Tibial nerve (tissue), 4 donors: ENCODE measurements around the gene TIMM22. TPM values are rescaled to one million over a fixed set of nuclear protein-coding genes. Genes with fewer than 3 reads are reported as not detected.
"Not testable (repeated sequence)": the region's sequence is repeated elsewhere in the genome, so short reads cannot be mapped to it uniquely, and the experiment has no call there.

Source experiments
- DNase-seq, 2 donors: peaks; one replicate each; pipeline ENCODE4 v3.0.0-alpha.2; 2019; ENCODE audit warnings: low spot score in 2 of 2
- H3K27ac ChIP-seq, 4 donors: fragments of 200-600 bp; sonication (generic) in 3 of 4; one replicate each; pipeline ENCODE4 v1.5.1; 2017 to 2019; ENCODE audit warnings: mild to moderate bottlenecking in 1 of 4
- H3K27me3 ChIP-seq, 2 donors: fragments of 200-600 bp; sonication (generic) in 1 of 2; one replicate each; pipeline versions ENCODE4 v1.5.1 to v1.6.0; 2017 to 2019
- H3K36me3 ChIP-seq, 3 donors: fragments of 200-600 bp; sonication (generic); one replicate each; pipeline ENCODE4 v1.5.1; 2018 to 2019
- H3K4me1 ChIP-seq, 4 donors: fragments of 200-600 bp; sonication (generic) in 3 of 4; one replicate each; pipeline ENCODE4 v1.5.1; 2017 to 2019
- H3K4me3 ChIP-seq, 4 donors: fragments of 200-600 bp; sonication (generic) in 3 of 4; one replicate each; pipeline ENCODE4 v1.5.1; 2017 to 2019; ENCODE audit warnings: mild to moderate bottlenecking in 1 of 4, moderate library complexity in 1 of 4
- H3K9me3 ChIP-seq, 4 donors: fragments of 200-600 bp; sonication (generic) in 3 of 4; one replicate each; pipeline ENCODE4 v1.5.1; 2017 to 2019
- CTCF ChIP-seq, 5 experiments: fragments of 200-600 bp in 3 of 5; fragments of 450-650 bp in 2 of 5; sonication (generic) in 3 of 5; IDR thresholded peaks; one replicate each; pipeline ENCODE4 v1.5.1; 2016 to 2019; ENCODE audit warnings: antibody characterized with exemption in 5 of 5, mild to moderate bottlenecking in 3 of 5, moderate library complexity in 2 of 5
- EP300 ChIP-seq, 2 donors: sonication (generic); formaldehyde crosslinking; IDR thresholded peaks; one replicate each; pipeline ENCODE4 v1.6.1; 2017; ENCODE audit warnings: antibody characterized with exemption in 2 of 2, mild to moderate bottlenecking in 1 of 2
- POLR2A ChIP-seq, 2 donors: fragments of 450-650 bp; IDR thresholded peaks; one replicate each; pipeline ENCODE4 v1.6.1; 2017; ENCODE audit warnings: antibody characterized with exemption in 2 of 2, mild to moderate bottlenecking in 2 of 2, moderate library complexity in 2 of 2
- WGBS, 2 donors: methylation state at CpG; one replicate each; pipeline ENCODE4 v1.1.5; 2018; 5-methylcytosine and 5-hydroxymethylcytosine counted together
- total RNA-seq, 4 donors: library from RNA; depleted of rRNA; stranded (reverse); fragments of >200 nt; gene quantifications; one replicate each; pipeline ENCODE4 v1.1.0, GENCODE V29; 2016

TIMM22 gene
- total RNA-seq, 4 donors from 2014 or later = 11.1 to 18.4 (median 14.7) TPM

- no peak overlapping the region for H3K4me3 ChIP-seq
- no peaks in the 10 kb centered on the region for H3K27me3 ChIP-seq
- WGBS, 2 donors = 77 to 81% methylated on average over 12 of the region's 12 CpGs
- no peaks in the 10 kb centered on the region for H3K36me3 ChIP-seq
- H3K27ac ChIP-seq = no peak overlapping the region
- TF ChIP-seq EP300 (IDR thresholded peaks at IDR 0.05) (no peak), CTCF (IDR thresholded peaks at IDR 0.05) (no peak), POLR2A (IDR thresholded peaks at IDR 0.05) (no peak)
- DNase-seq = no peak
- H3K9me3 ChIP-seq = no peaks in the 10 kb centered on the region
- peaks cover 0 to 14% (median 5%) of the 10 kb centered on the region in 4 donors for H3K4me1 ChIP-seq
These were observed 23.9 kb upstream of the TIMM22 start for GRCh38 chr17:973053-973452.

- peaks cover 0 to 23% (median 13%) of the 10 kb centered on the region in 4 donors for H3K4me1 ChIP-seq
- H3K27me3 ChIP-seq, H3K4me3 ChIP-seq, H3K36me3 ChIP-seq, DNase-seq, H3K27ac ChIP-seq, H3K9me3 ChIP-seq: not testable (repeated sequence)
- 92 to 95% methylated on average over 2 of the region's 2 CpGs for WGBS, 2 donors
These were observed 22.2 kb upstream of the TIMM22 start for GRCh38 chr17:974778-975177.

- no peak for DNase-seq
- H3K27ac ChIP-seq = no peak overlapping the region
- H3K4me1 ChIP-seq = peaks cover 0 to 29% (median 18%) of the 10 kb centered on the region in 4 donors
- no peaks in the 10 kb centered on the region for H3K9me3 ChIP-seq
- 71 to 73% methylated on average over 5 of the region's 5 CpGs for WGBS, 2 donors
- H3K36me3 ChIP-seq = no peaks in the 10 kb centered on the region
- TF ChIP-seq CTCF (IDR thresholded peaks at IDR 0.05) (no peak), POLR2A (IDR thresholded peaks at IDR 0.05) (no peak), EP300 (IDR thresholded peaks at IDR 0.05) (no peak)
- H3K27me3 ChIP-seq = peaks cover 0 to 4% of the 10 kb centered on the region in 2 donors
- no peak overlapping the region for H3K4me3 ChIP-seq
These were observed 21.5 kb upstream of the TIMM22 start for GRCh38 chr17:975371-975915.

GRCh38 chr17:976312-976711 is 20.6 kb upstream of the TIMM22 start:
- no peak overlapping the region for H3K4me3 ChIP-seq
- H3K27ac ChIP-seq = no peak overlapping the region
- 78 to 91% methylated on average over 6 of the region's 6 CpGs for WGBS, 2 donors
- DNase-seq = no peak
- no peaks in the 10 kb centered on the region for H3K9me3 ChIP-seq
- TF ChIP-seq CTCF (IDR thresholded peaks at IDR 0.05) (no peak), EP300 (IDR thresholded peaks at IDR 0.05) (no peak), POLR2A (IDR thresholded peaks at IDR 0.05) (no peak)
- H3K4me1 ChIP-seq = peaks cover 0 to 37% (median 20%) of the 10 kb centered on the region in 4 donors
- peaks cover 0 to 4% of the 10 kb centered on the region in 2 donors for H3K27me3 ChIP-seq
- no peaks in the 10 kb centered on the region for H3K36me3 ChIP-seq

- Histone ChIP-seq H3K27ac (peak overlapping the region in 1 of 4 donors; percentile 80), H3K36me3 (no peaks in the 10 kb centered on the region), H3K27me3 (peaks cover 0 to 4% of the 10 kb centered on the region in 2 donors), H3K4me1 (peaks cover 0 to 39% (median 20%) of the 10 kb centered on the region in 4 donors), H3K4me3 (no peak overlapping the region), H3K9me3 (no peaks in the 10 kb centered on the region)
- 90 to 92% methylated on average over 6 of the region's 6 CpGs for WGBS, 2 donors
- no peak for TF ChIP-seq CTCF (IDR thresholded peaks at IDR 0.05)
- TF ChIP-seq POLR2A (IDR thresholded peaks at IDR 0.05) = no peak
- no peak for TF ChIP-seq EP300 (IDR thresholded peaks at IDR 0.05)
- DNase-seq = no peak
These were observed 19.8 kb upstream of the TIMM22 start for GRCh38 chr17:977166-977565.
